HAP-1 (cell line): ENCODE results near the gene TGIF1.
"Not testable (repeated sequence)": the region's sequence is repeated elsewhere in the genome, so short reads cannot be mapped to it uniquely, and the experiment has no call there.

Experiments used
- DNase-seq, 2 experiments: peaks; one replicate each; pipeline ENCODE4 v3.0.0-alpha.2; 2016 to 2020; ENCODE audit warnings: low spot score in 2 of 2
- H3K27me3 ChIP-seq: fragments of 250-450 bp; sonication (Bioruptor Pico); 2 replicates; pipeline ENCODE4 v1.5.1; 2020; ENCODE audit warnings: low read depth, mild to moderate bottlenecking, moderate library complexity
- H3K36me3 ChIP-seq: fragments of 250-450 bp; sonication (Bioruptor Pico); replicated peaks from 2 replicates; pipeline ENCODE4 v1.5.1; 2020; ENCODE audit warnings: mild to moderate bottlenecking
- H3K4me1 ChIP-seq: fragments of 250-450 bp; sonication (Bioruptor Pico); 2 replicates; pipeline ENCODE4 v1.5.1; 2020; ENCODE audit warnings: mild to moderate bottlenecking
- H3K4me3 ChIP-seq: fragments of 250-450 bp; sonication (Bioruptor Pico); 2 replicates; pipeline ENCODE4 v1.5.1; 2020; ENCODE audit warnings: mild to moderate bottlenecking, moderate library complexity
- H3K9me3 ChIP-seq: fragments of 250-450 bp; sonication (Bioruptor Pico); 2 replicates; pipeline ENCODE4 v1.5.1; 2020; ENCODE audit warnings: mild to moderate bottlenecking, moderate library complexity
- in situ Hi-C: fragments of 300-500 bp; cut with MboI; formaldehyde crosslinking; loops from 3 replicates; pipeline ENCODE4 v1.14.3; 2020; ENCODE audit warnings: low sequenced_read_pairs, inconsistent platforms, mixed read lengths

TGIF1 gene

DNA sequence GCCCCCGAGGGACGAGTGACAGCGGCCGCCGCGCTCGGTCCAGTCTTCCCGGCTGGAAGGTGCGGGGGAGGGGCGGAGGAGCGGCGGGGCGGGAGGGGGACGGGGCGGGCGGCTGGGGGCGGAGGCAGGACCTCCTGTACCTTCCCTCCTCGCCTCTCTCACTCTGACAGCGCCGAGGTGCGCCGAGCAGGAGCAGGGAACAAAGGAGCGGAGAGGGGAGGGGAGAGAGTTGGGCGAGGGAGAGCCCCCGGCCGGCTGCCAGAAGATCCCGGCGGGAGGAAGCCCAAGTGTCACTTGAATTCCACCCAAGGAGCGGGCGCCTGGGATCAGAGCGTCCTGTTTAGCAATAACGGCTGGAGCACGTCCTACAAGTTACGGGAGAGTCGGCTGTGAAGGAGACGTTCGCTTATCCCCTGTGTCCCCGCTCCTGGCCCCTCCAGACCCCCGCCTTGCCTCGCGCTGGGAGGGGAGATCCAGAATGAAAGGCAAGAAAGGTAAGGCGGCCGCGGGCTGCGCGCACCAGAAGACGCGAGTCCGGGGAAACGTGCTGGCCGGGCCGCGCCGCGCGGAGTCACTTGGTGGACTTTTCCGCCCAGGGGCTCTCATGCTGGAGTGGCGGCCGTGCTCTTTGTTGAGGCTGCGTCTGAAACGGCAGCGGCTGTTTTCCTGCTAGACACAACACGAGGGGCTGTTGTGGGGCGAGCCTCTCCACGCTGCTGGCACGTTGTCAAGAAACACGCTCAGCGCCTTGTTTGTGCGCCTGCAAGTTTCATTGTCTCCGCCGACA is at the start of gene TGIF1:
Gene TGIF1, plus strand, starts transcription at position 161 of the 787 bp plus-strand sequence. Its CDS starts 318 bp downstream, at position 479.
- in situ Hi-C loops = loop anchor here (5.0 to 10.0 kb wide), 2 partner anchors 147 to 165 kb away; no protein-coding TSS in a partner anchor
- Histone ChIP-seq H3K4me1 (peaks cover 22% of the 10 kb centered on the region), H3K36me3 (no peaks in the 10 kb centered on the region), H3K27me3 (no peaks in the 10 kb centered on the region), H3K9me3 (no peaks in the 10 kb centered on the region), H3K4me3 (peak within 1 kb of the TSS; percentile 58)
- peak; percentile 90 to 93 for DNase-seq

DNA sequence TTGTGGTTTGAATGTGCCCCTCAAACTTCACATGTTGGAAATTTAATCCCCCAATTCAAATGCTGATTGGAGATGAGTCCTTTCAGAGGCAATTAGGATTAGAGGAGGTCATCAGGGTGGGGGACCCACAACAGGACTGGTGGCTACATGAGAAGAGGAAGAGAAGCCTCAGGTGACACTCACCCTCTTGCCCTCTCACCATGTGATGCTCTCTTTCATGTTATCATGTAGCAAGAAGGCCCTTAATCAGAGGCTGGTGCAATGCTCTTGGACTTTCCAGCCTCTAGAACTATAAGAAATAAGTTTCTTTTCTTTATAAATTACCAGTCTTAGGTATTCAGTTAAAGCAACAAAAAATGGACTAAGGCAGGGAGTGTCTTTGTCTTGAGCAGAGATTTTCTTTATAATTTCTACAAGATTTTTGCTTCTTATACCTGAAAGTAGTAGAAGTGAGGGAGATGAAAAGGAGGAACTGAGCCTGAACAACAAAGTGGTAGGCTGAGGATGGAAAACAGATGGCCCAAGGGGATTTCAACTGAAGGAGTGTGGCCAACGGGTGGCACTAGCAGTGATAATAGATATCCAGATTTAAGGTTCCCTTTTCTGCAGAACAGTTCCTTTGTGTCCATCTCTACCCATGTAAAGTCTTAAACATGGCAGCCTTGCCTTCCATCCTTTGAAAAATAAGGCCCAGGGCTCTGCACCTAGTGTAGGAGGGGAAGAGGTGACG is 49.2 kb upstream of the TGIF1 start:
- in situ Hi-C loops = no loop called here
- H3K4me3 ChIP-seq = no peak overlapping the region
- no peak for DNase-seq
- no peaks in the 10 kb centered on the region for H3K36me3 ChIP-seq
- H3K9me3 ChIP-seq = no peaks in the 10 kb centered on the region
- H3K4me1 ChIP-seq = peaks cover 8% of the 10 kb centered on the region
- no peaks in the 10 kb centered on the region; the same call in 1 of the 2 replicates for H3K27me3 ChIP-seq

DNA sequence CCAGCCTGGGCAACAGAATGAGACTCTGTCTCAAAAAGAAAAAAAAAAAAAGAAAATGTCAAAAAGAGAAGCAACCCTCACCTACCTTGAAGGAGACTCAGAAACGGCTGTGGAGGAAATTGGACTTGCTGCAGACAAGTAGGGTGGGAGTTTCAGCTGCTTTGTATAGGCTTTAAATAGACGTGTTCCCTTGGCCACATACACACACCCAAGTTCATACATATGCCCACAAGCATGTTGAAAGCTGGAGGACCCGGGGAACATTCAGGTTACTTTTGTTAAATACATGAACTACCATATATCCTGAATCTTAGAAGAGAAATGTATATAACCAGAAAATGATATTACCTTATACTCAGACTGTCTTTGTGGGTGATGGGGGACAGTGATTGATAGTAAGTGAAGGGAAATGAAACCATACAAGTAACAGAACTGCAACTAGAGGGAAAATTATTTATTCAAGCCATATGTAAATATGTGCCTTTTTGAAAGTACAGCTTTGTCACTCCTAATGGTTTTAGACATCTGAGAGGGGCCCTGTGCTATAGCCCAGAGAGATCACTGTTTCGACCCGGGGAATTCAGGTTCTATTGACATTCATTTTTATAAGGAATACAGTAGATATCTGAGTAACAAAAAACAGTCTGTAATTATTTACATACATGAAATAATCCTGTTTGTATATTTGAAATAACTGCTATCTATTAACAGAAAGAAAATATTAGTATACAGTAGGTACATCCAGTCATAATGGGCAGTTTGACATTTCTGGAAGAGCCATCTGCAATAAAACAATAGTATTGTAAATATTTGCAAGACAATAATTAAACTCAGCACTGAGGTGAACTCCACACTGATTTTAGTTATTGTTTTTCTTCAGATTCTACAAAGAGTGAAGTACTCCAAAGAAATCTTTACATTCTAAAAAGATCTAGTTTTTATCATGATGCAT is 48.0 kb upstream of the TGIF1 start:
- no peak for DNase-seq
- in situ Hi-C loops = no loop called here

DNA sequence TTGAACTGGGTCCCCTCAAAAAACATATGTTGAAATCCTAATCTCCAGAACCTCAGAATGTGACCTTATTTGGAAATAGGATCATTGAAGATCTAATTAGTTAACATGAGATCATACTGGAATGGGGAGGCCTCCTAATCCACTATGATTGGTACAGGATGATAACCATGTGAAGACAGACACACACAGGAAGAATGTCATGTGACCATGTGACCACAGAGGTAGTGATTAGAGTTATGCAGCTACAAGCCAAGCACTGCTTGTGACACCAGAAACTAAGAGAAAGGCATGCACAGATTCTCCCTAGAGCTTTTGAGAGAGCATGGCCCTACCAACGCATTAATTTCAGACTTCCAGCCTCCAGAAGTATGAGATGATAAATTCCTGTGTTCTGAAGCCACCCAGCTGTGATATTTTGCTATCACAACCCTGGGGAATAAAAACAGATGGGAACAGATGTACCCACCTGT is 47.0 kb upstream of the TGIF1 start:
- Histone ChIP-seq H3K4me3 (no peak overlapping the region), H3K36me3 (no peaks in the 10 kb centered on the region), H3K4me1 (no peaks in the 10 kb centered on the region; the same call in 1 of the 2 replicates), H3K9me3 (no peaks in the 10 kb centered on the region), H3K27me3 (no peaks in the 10 kb centered on the region; the same call in 1 of the 2 replicates)
- in situ Hi-C loops = no loop called here
- DNase-seq = no peak

More for the DNA sequence above, 48.0 kb upstream of the TGIF1 start:
- no peak overlapping the region for H3K4me3 ChIP-seq
- no peaks in the 10 kb centered on the region for H3K9me3 ChIP-seq
- H3K27me3 ChIP-seq = no peaks in the 10 kb centered on the region; the same call in 1 of the 2 replicates
- H3K36me3 ChIP-seq = no peaks in the 10 kb centered on the region
- peaks cover 8% of the 10 kb centered on the region for H3K4me1 ChIP-seq

DNA sequence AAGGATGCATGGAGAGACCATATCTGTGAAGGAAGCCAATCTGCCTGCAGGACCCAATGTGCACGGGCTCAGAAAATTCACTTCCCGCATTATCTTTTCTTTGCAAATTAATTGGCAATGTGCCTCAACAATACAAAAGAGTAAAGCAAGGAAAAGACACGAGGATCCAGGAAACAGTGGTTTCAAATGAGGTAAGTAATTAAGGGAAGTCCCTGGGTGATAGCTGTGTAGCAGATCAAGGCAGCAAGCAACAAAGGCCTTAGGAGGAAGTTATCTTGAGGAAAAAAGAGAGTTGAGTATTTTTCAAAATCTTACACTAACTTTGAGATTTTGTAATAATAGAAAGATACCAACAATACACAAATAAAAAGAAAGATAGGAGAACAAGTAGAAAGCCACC is 44.3 kb upstream of the TGIF1 start:
- H3K4me3 ChIP-seq = no peak overlapping the region
- in situ Hi-C loops = no loop called here
- H3K4me1 ChIP-seq = peaks cover 18% of the 10 kb centered on the region
- H3K27me3 ChIP-seq = no peaks in the 10 kb centered on the region; the same call in 1 of the 2 replicates
- no peaks in the 10 kb centered on the region for H3K36me3 ChIP-seq
- no peak for DNase-seq
- no peaks in the 10 kb centered on the region for H3K9me3 ChIP-seq

DNA sequence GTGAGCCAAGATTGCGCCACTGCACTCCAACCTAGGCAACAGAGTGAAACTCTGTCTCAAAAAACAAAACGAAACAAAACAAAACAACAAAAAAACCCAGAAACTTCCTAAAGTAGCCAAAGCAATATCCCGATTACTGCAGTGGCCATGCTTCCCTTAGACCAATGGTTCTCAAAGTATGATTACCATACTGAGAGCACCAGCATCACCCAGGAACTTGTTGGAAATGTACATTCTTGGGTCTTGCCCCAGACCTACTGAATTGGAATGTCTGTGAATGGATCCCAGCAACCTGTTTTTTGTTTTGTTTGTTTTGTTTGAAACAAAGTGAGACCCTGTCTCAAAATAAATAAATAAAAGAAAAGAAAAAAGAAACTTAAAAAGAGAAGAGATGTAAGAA is 41.9 kb upstream of the TGIF1 start:
- Histone ChIP-seq H3K4me3 (no peak overlapping the region), H3K27me3 (no peaks in the 10 kb centered on the region; the same call in 1 of the 2 replicates), H3K9me3 (no peaks in the 10 kb centered on the region), H3K36me3 (no peaks in the 10 kb centered on the region), H3K4me1 (peaks cover 18% of the 10 kb centered on the region)
- in situ Hi-C loops = no loop called here
- no peak for DNase-seq

DNA sequence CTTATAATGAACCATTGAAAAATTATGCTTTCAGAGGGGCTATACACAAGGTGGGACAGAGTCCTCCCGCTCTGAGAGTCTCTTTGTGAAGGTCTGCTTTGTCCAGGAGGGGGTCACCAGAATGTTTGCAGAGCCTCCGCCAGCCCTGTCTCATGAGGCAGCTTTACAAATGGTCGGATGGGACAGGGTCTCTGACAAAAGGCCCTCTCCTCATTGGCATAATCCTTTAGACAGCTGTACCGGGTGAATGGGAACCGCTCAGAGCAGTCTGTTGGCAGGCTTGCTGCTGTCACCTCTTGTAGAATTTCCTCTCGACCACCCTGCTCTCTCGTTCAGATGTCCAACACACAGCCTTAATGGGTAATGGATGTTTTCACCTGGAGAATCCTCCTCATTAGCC is 40.2 kb upstream of the TGIF1 start:
- no peaks in the 10 kb centered on the region; the same call in 1 of the 2 replicates for H3K27me3 ChIP-seq
- DNase-seq = peak; percentile 45 to 60
- no peak overlapping the region for H3K4me3 ChIP-seq
- no peaks in the 10 kb centered on the region for H3K9me3 ChIP-seq
- in situ Hi-C loops = no loop called here
- no peaks in the 10 kb centered on the region for H3K36me3 ChIP-seq
- H3K4me1 ChIP-seq = peaks cover 18% of the 10 kb centered on the region

DNA sequence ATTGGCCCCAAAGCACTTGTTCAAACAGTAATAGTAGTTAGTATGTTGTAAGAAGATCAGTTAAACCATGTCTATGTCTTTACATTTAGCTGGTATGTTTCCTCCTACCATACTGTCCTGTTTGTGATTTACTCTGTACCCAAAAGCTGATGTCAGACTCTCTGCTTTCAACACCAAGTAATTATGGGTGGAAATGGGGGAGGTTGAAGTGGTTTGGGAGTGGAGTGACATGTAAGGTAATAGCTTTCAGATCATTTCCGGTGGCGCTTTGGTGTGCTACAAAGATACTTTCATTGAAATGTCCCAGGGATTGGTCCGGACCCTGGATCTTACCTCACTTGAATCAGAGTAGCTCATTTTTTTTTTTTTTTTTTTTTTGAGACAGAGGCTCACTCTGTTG is 39.7 kb upstream of the TGIF1 start:
- H3K4me1 ChIP-seq = peaks cover 18% of the 10 kb centered on the region
- no peak overlapping the region for H3K4me3 ChIP-seq
- no peaks in the 10 kb centered on the region; the same call in 1 of the 2 replicates for H3K27me3 ChIP-seq
- H3K9me3 ChIP-seq = no peaks in the 10 kb centered on the region
- in situ Hi-C loops = no loop called here
- DNase-seq = no peak
- H3K36me3 ChIP-seq = no peaks in the 10 kb centered on the region

DNA sequence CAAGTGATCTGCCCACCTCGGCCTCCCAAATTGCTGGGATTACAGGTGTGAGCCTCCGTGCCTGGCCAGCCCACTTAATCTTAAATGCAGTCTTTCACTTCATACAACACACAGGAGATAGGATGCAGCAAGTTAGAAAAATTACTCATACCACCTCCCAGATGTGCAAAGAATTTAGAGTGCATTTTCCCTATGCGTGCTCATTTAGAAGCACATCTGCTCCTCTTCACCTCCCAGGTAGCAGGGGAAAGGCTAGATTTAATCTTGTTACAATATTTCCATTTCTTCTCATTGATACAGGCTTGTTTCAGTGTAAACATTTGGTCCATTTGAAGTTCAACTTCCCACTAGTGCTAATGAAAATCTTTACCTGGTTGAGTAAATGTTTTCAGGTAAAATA is 39.1 kb upstream of the TGIF1 start:
- H3K36me3 ChIP-seq, H3K9me3 ChIP-seq, DNase-seq, H3K27me3 ChIP-seq, in situ Hi-C loops, H3K4me3 ChIP-seq: not testable (repeated sequence)
- H3K4me1 ChIP-seq = peaks cover 18% of the 10 kb centered on the region

DNA sequence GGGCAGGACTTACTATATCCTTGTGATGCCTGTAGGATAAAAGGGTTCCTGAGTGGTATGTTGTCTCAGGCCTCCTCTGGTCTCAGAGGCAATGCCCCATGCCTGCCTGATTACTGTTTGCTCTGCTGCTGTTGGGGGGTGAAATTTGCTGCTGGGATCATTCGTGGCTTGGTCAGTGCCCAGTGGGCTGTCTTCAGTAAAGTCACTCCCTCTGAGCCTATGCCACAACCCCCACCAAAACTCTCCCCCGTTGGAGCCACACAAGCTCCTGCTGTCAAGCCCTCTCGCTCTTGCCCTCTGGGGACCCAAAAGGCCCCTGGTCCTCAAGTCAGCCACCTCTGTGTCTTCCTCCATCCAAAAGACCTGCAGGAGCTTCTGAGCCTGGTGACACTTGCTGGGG is 38.6 kb upstream of the TGIF1 start:
- H3K4me1 ChIP-seq = peaks cover 18% of the 10 kb centered on the region
- H3K4me3 ChIP-seq = no peak overlapping the region
- in situ Hi-C loops = no loop called here

DNA sequence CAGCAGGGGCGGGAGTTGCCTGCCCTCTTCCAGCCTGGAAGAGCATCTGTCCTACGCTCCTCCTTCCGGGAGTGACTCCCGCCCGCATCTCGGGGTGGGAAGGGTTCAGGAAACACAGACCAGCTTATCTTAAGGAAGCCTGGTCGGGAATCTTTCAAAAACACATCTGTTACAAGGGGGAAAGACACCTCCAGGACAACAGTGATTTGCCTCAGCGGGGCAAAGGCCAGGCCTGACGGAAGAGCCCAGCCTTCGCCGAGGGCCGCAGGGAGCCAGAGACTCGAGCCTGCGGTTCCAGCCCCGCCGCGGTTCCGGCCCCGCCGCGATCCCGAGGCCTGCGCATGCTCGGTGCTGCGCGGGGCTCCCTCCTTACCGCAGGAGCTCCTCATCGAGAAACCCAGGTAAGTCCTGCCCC is 38.1 kb upstream of the TGIF1 start:
- Histone ChIP-seq H3K4me1 (peaks cover 18% of the 10 kb centered on the region), H3K27me3 (no peaks in the 10 kb centered on the region), H3K9me3 (no peaks in the 10 kb centered on the region), H3K4me3 (no peak overlapping the region), H3K36me3 (no peaks in the 10 kb centered on the region)
- in situ Hi-C loops = no loop called here
- no peak for DNase-seq

More for the DNA sequence above, 38.6 kb upstream of the TGIF1 start:
- Histone ChIP-seq H3K36me3 (no peaks in the 10 kb centered on the region), H3K27me3 (no peaks in the 10 kb centered on the region), H3K9me3 (no peaks in the 10 kb centered on the region)
- no peak for DNase-seq

DNA sequence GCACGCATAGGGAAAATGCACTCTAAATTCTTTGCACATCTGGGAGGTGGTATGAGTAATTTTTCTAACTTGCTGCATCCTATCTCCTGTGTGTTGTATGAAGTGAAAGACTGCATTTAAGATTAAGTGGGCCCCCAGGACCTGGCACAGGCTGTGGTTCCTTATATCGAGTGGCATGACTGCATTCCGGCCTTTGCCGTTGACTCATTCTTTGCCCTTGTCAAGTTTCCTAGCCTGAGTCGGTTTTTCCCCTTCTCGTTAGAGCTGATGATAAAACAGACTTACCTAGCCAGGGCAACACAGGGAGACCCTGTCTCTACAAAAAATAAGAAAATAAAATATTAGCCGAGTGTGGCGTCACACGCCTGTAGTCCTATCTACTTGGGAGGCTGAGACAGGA is 37.4 kb upstream of the TGIF1 start:
- H3K36me3 ChIP-seq, DNase-seq, H3K27me3 ChIP-seq: not testable (repeated sequence)

DNA sequence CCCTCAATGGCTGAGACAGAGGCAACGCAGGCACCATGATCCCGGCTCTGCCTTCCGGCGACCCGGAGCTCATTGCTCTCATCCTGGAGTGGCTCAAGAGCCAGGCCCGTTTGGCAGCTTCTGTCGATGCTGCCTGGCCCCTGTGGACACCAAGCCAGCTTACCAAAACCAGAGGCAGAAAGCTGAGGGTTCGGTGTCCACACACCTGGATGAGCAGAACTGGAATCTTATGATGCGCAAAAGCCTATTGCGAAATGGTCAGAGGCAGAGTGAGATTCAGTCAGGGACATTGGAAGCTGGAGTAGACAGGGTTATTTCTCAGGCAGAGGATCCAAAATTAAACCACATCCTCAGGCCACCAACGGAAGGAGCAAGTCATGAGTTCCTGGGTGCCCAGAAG is 34.9 kb upstream of the TGIF1 start:
- Histone ChIP-seq H3K36me3 (no peaks in the 10 kb centered on the region), H3K4me1 (peaks cover 2% of the 10 kb centered on the region), H3K9me3 (no peaks in the 10 kb centered on the region), H3K27me3 (no peaks in the 10 kb centered on the region), H3K4me3 (no peak overlapping the region)
- in situ Hi-C loops = no loop called here
- DNase-seq = no peak

More for the DNA sequence above, 37.4 kb upstream of the TGIF1 start:
- peaks cover 18% of the 10 kb centered on the region for H3K4me1 ChIP-seq
- H3K4me3 ChIP-seq, H3K9me3 ChIP-seq, in situ Hi-C loops: not testable (repeated sequence)
